GM18951 (cell line): ENCODE data around the gene PPFIBP2.
A peak's percentile ranks its signal among the peaks of the same experiment; 100 is the strongest.

ENCODE experiments used
- POLR2A ChIP-seq: IDR thresholded peaks from 4 replicates; pipeline ENCODE4 v1.6.1; 2011; ENCODE audit warnings: mild to moderate bottlenecking; ENCODE audit not compliant: insufficient read length, insufficient read depth; ENCODE audit errors: extremely low read depth
- in situ Hi-C: fragments of 300-500 bp; cut with MboI; formaldehyde crosslinking; loops from one replicate; pipeline ENCODE4 v1.12.0; 2022; ENCODE audit warnings: low sequenced_read_pairs, mixed read lengths, inconsistent platforms; ENCODE audit not compliant: unreplicated experiment

PPFIBP2 gene

GRCh38 chr11:7671347-7672215 is 157.8 kb downstream of the PPFIBP2 start:
- no peak for TF ChIP-seq POLR2A
- in situ Hi-C loops: no loop called here

- in situ Hi-C loops: no loop called here
- TF ChIP-seq POLR2A: no peak
These were observed 158.6 kb downstream of the PPFIBP2 start for GRCh38 chr11:7672276-7672959.

- in situ Hi-C loops: no loop called here
- peak; percentile 36 for TF ChIP-seq POLR2A
These were observed 159.3 kb downstream of the PPFIBP2 start, which contains the start of gene CYB5R2 for GRCh38 chr11:7672960-7673723. TSS of gene CYB5R2 (minus strand) at chr11:7673500. CDS start at chr11:7672825, 675 bp downstream.

DNA sequence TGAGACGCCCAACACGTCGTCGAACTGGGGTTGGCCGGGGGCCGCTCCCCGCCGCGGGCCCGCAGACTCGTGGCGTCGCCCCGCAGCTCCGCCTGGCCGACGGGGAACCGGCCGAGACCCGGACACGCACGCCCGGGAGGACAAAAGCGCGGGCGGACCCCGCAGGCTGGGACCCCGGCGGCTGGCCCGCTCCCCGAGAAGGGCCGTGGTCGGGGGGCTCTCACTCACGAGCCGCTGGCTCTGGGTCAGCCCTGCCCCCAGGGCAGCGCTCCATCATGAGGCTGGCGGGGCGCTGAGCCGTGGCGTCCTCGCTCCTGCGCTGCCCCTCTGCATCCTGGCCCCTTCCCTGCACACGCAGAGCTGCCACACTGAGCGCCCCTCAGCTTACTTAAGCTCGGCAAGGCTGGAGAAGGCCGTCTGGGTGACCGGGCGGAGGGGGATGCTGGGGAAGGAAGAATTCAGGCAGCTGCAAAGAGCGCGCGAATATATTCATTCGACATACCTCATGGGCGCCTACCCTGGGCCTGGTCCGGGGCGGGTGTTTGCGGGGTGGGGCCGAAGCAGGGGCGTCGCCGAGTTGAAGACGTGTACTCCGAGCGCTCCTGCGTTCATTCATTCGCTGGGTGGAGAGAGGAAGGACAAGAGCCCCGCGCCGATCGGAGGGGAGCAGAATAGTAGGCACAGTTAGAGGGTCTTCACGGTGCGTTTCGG is 160.1 kb downstream of the PPFIBP2 start:
- in situ Hi-C loops: no loop called here
- no peak for TF ChIP-seq POLR2A

- TF ChIP-seq POLR2A: no peak
- in situ Hi-C loops: loop anchor here (25.0 kb wide), 1 partner anchor 313 kb away; no protein-coding TSS in a partner anchor
These were observed 161.8 kb downstream of the PPFIBP2 start for GRCh38 chr11:7675631-7676030.

DNA sequence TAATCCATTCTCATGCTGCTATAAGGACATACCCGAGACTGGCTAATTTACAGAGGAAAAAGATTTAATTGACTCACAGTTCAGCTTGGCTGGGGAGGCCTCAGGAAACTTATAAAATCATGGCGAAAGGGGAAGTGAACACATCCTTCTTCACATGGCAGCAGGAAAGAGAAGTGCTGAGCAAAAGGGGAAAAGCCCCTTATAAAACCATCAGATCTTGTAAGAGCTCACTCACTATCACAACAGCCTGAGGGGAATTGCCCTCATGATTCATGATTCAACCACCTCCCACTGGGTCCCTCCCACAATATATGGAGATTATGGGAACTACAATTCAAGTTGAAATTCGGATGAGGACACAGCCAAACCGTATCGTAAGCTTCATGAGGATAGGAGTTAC is 163.3 kb downstream of the PPFIBP2 start:
- no peak for TF ChIP-seq POLR2A
- in situ Hi-C loops: loop anchor here (25.0 kb wide), 1 partner anchor 315 kb away; no protein-coding TSS in a partner anchor

DNA sequence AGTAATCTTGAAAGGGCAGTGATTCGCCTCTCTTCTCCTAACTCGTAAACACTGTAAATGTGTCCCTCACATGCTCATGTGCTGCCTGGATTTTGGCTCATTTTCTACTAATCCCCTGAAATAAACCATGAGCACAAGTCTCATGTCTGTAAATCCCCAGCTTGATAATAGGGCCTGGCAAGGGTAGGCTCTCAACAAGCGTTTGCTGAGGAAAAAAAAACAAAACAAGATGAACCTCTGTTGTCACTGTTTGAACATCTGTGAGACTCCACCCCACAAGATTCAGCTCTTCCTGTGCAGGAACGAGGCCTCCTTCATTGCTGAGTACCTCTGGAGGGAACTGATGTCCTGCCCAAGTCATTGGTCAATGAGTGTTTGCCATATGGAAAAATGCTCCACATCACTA is 164.0 kb downstream of the PPFIBP2 start:
- in situ Hi-C loops: loop anchor here (25.0 kb wide), 1 partner anchor 315 kb away; no protein-coding TSS in a partner anchor
- TF ChIP-seq POLR2A: no peak

GRCh38 chr11:7683571-7683970 is 169.8 kb downstream of the PPFIBP2 start:
- in situ Hi-C loops: loop anchor here (25.0 kb wide), 1 partner anchor 321 kb away; no protein-coding TSS in a partner anchor

GRCh38 chr11:7686761-7687160 is 173.0 kb downstream of the PPFIBP2 start:
- TF ChIP-seq POLR2A: no peak
- in situ Hi-C loops: loop anchor here (25.0 kb wide), 1 partner anchor 324 kb away; no protein-coding TSS in a partner anchor

More at GRCh38 chr11:7683571-7683970, 169.8 kb downstream of the PPFIBP2 start:
- no peak for TF ChIP-seq POLR2A

- TF ChIP-seq POLR2A: no peak
- in situ Hi-C loops: loop anchor here (25.0 kb wide), 1 partner anchor 325 kb away; no protein-coding TSS in a partner anchor
These were observed 173.6 kb downstream of the PPFIBP2 start for GRCh38 chr11:7687386-7687785.

- TF ChIP-seq POLR2A: no peak
- in situ Hi-C loops: loop anchor here (25.0 kb wide), 1 partner anchor 326 kb away; no protein-coding TSS in a partner anchor
These were observed 174.5 kb downstream of the PPFIBP2 start for GRCh38 chr11:7688238-7688826.

DNA sequence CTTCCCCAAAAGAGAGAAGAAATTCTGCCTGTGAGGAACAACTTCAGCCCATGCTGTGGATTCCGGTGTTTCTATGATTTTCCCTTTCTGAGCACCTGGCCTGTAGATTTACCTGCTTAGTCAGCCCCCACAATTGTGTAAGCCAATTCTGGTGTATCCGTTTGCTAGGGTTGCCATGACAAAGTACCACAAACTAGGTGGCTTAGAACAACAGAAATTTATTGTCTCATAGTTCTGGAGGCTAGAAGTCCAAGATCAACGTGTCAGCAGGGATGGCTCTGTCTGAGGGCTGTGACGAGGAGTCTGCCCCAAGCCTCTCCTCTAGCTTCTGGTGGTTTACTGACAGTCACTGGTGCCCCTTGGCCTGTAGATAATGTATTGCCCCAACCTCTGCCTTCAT is 175.4 kb downstream of the PPFIBP2 start:
- TF ChIP-seq POLR2A: no peak
- in situ Hi-C loops: loop anchor here (25.0 kb wide), 1 partner anchor 327 kb away; no protein-coding TSS in a partner anchor
